22Rv1 (cell line): ENCODE results near the gene IPO13.

ENCODE experiments used
- CTCF ChIP-seq: fragments of 450-650 bp; IDR thresholded peaks from 2 replicates; pipeline ENCODE4 v1.5.1; 2017; ENCODE audit warnings: mild to moderate bottlenecking
- ZFX ChIP-seq: fragments of 450-650 bp; IDR thresholded peaks from 2 replicates; pipeline ENCODE4 v1.6.1; 2017; ENCODE audit warnings: antibody characterized with exemption, borderline replicate concordance

GRCh38 chr1:44008259-44008658 is 61.5 kb downstream of the IPO13 start:
- TF ChIP-seq CTCF (no peak), ZFX (no peak)
